Measurements from ENCODE around the gene WBP11. TPM values are rescaled to one million over a fixed set of nuclear protein-coding genes. Genes with fewer than 3 reads are reported as not detected.

Gene WBP11
- total RNA-seq, 1 donor from 2014 or later: 23.4 TPM

Other genes starting within 250 kb of the WBP11 start
- gene PLBD1, start 235.6 kb downstream of the WBP11 start, total RNA-seq: 9.0 and 12.0 TPM in 2 replicates
- not detected in 2 replicates for gene GUCY2C, start 106.9 kb downstream of the WBP11 start, total RNA-seq
- 1.2 and 2.3 TPM in 2 replicates for gene C12orf60, start 192 bp upstream of the WBP11 start, total RNA-seq
- 1.0 TPM in 1 of 2 replicates, not detected in the other for gene SMCO3, start 10.7 kb upstream of the WBP11 start, total RNA-seq
- gene ART4, start 40.0 kb upstream of the WBP11 start, total RNA-seq: 1.0 TPM in 1 of 2 replicates, not detected in the other
- 0.35 and 0.80 TPM in 2 replicates for gene MGP, start 82.4 kb upstream of the WBP11 start, total RNA-seq
- gene ERP27, start 135.1 kb upstream of the WBP11 start, total RNA-seq: 0.75 and 2.8 TPM in 2 replicates
- 3.0 and 14.6 TPM in 2 replicates for gene ARHGDIB, start 158.1 kb upstream of the WBP11 start, total RNA-seq
- not detected in 2 replicates for gene PDE6H, start 169.6 kb upstream of the WBP11 start, total RNA-seq